ENCODE data around the gene DNAJC17.

Gene DNAJC17

GRCh38 chr15:40731034-40731433 lies 76.2 kb downstream of the DNAJC17 start:
- DNase-seq = no peak

DNA sequence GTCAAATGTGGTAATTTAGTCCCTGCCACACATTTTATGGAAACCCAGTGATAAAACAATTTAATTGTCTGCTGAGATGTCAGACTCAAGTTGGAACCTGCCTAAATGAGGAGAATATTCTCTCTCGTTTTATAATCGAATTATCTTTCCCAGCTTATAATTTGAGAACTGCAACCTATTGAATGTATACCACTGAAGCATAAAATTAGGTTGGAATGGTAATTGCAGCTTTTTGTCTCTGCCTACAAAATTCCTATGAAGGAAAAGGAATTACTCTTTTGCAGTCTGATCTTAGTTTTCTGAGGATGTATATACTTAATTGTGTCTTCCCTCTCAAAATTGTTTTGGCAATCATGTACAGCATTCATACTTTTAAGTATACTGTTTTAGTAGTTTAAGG lies 83.4 kb downstream of the DNAJC17 start:
- DNase-seq = no peak

- DNase-seq = no peak
These were observed 84.3 kb downstream of the DNAJC17 start for GRCh38 chr15:40722934-40723333.

DNA sequence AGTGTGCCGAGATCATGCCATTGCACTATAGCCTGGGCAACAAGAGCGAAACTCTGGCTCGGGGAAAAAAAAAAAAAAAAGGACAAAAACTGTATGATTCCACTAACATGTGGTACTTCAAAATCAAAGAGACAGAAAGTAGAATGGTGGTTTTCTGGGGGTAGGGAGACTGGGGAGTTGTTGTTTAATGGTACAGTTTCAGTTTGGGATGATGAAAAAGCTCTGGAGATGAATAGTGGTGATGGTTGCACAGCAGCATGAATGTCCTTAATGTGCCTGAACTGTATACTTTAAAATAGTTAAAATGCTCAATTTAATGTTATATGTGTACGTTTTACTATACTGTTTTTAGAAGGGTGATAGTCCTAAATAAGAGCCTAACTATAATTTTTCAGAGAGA lies 84.9 kb downstream of the DNAJC17 start:
- DNase-seq = no peak

- DNase-seq = no peak
These were observed 85.6 kb downstream of the DNAJC17 start for GRCh38 chr15:40721701-40722100.

DNA sequence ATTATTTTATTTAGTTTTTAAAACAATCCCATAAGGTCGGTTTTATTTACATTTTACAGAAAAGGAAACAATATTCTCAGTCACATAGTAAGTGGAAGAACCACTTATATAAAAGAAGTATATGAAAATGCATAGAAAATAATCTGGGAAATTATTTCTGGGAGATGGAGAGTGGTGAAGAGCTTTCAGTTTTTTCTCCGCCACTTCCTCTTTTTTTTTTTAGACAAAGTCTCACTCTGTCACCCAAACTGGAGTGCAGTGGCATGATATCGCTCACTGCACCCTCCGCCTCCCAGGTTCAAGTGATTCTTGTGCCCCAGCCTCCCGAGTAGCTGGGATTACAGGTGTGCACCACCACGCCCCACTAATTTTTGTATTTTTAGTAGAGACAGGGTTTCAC lies 91.1 kb downstream of the DNAJC17 start:
- DNase-seq = no peak

All from retina (tissue), 1 donor.